ENCODE data around the gene DCST2. TPM values are rescaled to one million over a fixed set of nuclear protein-coding genes. Genes with fewer than 3 reads are reported as not detected.

DCST2 gene
- total and polyA plus RNA-seq, 2 donors from 2014 or later, result 0.43 to 1.4 TPM

DNA sequence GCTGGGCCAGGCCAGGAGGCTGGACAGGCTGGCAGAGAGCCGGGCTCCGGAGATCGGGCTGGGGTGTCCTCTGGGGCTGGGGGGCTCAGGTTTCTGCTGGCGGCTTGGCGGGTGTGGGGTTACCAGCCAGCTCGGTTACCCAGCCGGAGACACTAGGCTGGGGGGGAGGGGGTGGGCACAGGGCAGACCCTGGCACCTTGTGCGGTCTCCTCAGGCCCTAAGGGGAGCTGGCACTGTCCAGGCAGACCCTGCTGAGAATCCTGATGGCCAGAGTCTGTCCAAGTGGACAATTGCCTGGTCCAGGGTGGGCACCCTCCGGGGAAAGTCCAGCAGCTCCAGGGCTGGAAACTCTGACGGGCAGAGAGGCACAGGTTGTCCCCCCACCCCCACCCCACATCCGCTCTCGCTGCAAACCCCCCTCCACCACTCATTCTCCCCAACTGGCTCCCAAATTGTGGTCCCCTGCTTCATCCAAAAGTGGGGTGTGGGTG, 24.3 kb downstream of the DCST2 start:
- H3K27ac ChIP-seq (ENCODE audit: low read depth in 2 of 2, low read length in 2 of 2), result peak overlapping the region; percentile 35 to 41
- H3K9ac ChIP-seq (ENCODE audit: low read length in 3 of 3), result no peak overlapping the region
- no peak for FAIRE-seq
- intact Hi-C loops (cut with DNase I), result no loop called here
- peaks cover under 1 to 58% (median 33%) of the 10 kb centered on the region in 3 donors for H3K4me1 ChIP-seq (ENCODE audit: control insufficient read depth in 2 of 3, insufficient read depth in 2 of 3, low read depth in 1 of 3, low read length in 3 of 3)
- H3K4me3 ChIP-seq (ENCODE audit: low read length in 3 of 3), result no peak overlapping the region
- H3K27me3 ChIP-seq (ENCODE audit: control insufficient read depth, insufficient read depth, low read length), result no peaks in the 10 kb centered on the region
- no peaks in the 10 kb centered on the region for H3K9me3 ChIP-seq (ENCODE audit: control insufficient read depth in 2 of 3, insufficient read depth in 1 of 3, low read length in 3 of 3)
- TF ChIP-seq, protein P1, sequence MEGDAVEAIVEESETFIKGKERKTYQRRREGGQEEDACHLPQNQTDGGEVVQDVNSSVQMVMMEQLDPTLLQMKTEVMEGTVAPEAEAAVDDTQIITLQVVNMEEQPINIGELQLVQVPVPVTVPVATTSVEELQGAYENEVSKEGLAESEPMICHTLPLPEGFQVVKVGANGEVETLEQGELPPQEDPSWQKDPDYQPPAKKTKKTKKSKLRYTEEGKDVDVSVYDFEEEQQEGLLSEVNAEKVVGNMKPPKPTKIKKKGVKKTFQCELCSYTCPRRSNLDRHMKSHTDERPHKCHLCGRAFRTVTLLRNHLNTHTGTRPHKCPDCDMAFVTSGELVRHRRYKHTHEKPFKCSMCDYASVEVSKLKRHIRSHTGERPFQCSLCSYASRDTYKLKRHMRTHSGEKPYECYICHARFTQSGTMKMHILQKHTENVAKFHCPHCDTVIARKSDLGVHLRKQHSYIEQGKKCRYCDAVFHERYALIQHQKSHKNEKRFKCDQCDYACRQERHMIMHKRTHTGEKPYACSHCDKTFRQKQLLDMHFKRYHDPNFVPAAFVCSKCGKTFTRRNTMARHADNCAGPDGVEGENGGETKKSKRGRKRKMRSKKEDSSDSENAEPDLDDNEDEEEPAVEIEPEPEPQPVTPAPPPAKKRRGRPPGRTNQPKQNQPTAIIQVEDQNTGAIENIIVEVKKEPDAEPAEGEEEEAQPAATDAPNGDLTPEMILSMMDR (IDR thresholded peaks at IDR 0.05; ENCODE audit: borderline replicate concordance, extremely low read depth, insufficient read depth), result no peak
- DNase-seq, result peak; percentile 21 to 70 (median 49)
- no peaks in the 10 kb centered on the region for H3K36me3 ChIP-seq (ENCODE audit: control insufficient read depth in 2 of 3, insufficient read depth in 3 of 3, low read length in 3 of 3)

DNA sequence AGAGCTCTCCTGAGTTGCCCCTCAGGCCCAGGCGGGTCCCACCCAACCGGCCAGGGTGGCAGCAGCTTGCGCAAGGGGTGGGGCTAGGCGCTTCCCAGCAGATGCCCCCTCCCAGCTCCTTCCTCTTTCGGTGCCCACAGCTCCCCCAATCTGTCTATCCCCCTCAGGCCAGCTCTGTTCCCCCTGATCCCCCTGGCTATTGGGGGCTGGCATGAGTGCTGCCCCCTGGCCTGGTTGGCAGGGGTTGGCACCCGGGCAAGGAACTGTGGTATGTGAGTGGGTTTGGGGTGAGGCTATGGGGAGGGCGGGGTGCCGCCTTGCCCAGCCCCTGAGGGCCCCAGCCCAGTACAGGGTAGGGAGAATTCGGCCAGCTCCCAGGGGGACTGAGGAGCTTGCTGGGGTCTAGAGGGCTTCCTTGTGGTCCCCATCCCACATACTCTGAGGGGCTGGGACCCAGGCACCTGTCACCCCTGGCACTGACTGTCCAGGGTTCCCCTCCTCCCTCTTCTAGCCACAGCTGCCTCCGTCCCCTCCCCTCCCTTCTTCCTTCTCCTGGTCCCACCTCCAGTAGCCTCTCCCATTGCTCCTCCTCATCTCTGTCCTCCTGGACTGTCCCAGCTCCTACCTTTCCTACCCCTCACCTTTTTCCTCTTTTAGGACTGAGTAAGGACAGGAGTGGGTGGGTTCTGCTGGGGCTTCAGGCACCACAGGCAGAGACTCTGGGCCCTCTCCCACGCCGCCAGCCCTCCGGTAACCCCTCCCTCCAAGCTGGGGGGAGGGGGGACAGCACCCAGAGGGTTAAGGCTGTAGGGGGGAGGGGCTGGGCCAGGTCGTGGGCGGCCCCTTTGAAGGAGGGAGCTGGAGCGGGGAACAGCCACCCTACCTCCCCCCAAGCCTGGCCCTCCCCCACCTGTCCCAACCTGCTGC, 25.3 kb downstream of the DCST2 start:
- Histone ChIP-seq H3K4me1 (ENCODE audit: control insufficient read depth in 2 of 3, insufficient read depth in 2 of 3, low read depth in 1 of 3, low read length in 3 of 3) (peaks cover 2 to 57% (median 36%) of the 10 kb centered on the region in 3 donors), H3K9ac (ENCODE audit: low read length in 3 of 3) (peak overlapping the region in 1 of 3 donors; percentile 55), H3K27ac (ENCODE audit: low read depth in 2 of 2, low read length in 2 of 2) (peak overlapping the region; percentile 41), H3K36me3 (ENCODE audit: control insufficient read depth in 2 of 3, insufficient read depth in 3 of 3, low read length in 3 of 3) (no peaks in the 10 kb centered on the region), H3K9me3 (ENCODE audit: control insufficient read depth in 2 of 3, insufficient read depth in 1 of 3, low read length in 3 of 3) (no peaks in the 10 kb centered on the region), H3K4me3 (ENCODE audit: low read length in 3 of 3) (no peak overlapping the region), H3K27me3 (ENCODE audit: control insufficient read depth, insufficient read depth, low read length) (no peaks in the 10 kb centered on the region)
- intact Hi-C loops (cut with DNase I), result no loop called here
- DNase-seq (peak; percentile 25 to 78 (median 52)), FAIRE-seq (no peak)
- TF ChIP-seq, protein P1 (IDR thresholded peaks at IDR 0.05; ENCODE audit: borderline replicate concordance, extremely low read depth, insufficient read depth), result no peak

DNA sequence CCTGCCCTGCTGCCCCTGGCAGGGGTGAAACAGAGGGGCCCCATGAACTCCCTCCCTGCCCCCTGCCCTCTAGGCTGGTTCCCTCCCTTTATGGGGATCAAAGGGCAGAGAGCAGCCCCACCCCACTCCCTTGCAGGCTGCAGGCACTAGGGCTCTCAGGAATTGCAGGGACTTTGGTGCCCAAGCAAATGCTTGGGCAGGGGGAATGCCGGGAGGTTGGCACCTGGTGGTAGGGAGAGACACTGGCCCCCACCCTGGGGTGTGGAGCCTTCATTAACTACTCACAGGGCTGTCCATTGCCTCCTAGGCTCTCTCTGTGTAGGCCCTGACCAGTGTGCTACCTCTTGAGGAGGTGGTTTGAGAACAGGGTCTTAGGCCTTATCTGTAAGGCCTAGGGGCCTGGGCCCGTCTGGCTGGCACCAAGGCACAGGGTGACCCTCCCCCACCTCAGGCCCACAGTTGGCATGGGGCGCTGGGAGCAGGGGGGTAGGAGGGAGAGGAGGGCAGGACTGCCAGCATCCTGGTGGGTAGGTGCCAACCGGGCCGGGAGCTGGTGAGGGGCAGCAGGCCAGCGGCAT, 26.2 kb downstream of the DCST2 start:
- Histone ChIP-seq H3K4me3 (ENCODE audit: low read length in 3 of 3) (no peak overlapping the region), H3K27ac (ENCODE audit: low read depth in 2 of 2, low read length in 2 of 2) (peak overlapping the region; percentile 41 to 57), H3K9me3 (ENCODE audit: control insufficient read depth in 2 of 3, insufficient read depth in 1 of 3, low read length in 3 of 3) (no peaks in the 10 kb centered on the region), H3K4me1 (ENCODE audit: control insufficient read depth in 2 of 3, insufficient read depth in 2 of 3, low read depth in 1 of 3, low read length in 3 of 3) (peaks cover 2 to 49% (median 32%) of the 10 kb centered on the region in 3 donors), H3K27me3 (ENCODE audit: control insufficient read depth, insufficient read depth, low read length) (no peaks in the 10 kb centered on the region), H3K36me3 (ENCODE audit: control insufficient read depth in 2 of 3, insufficient read depth in 3 of 3, low read length in 3 of 3) (no peaks in the 10 kb centered on the region), H3K9ac (ENCODE audit: low read length in 3 of 3) (peak overlapping the region in 1 of 3 donors; percentile 61)
- DNase-seq (peak in 1 of 5 donors; percentile 76), FAIRE-seq (no peak)
- intact Hi-C loops (cut with DNase I), result no loop called here
- TF ChIP-seq, protein P1 (IDR thresholded peaks at IDR 0.05; ENCODE audit: borderline replicate concordance, extremely low read depth, insufficient read depth), result no peak
